ENCODE measurements around the gene VPS16.

Gene VPS16

DNA sequence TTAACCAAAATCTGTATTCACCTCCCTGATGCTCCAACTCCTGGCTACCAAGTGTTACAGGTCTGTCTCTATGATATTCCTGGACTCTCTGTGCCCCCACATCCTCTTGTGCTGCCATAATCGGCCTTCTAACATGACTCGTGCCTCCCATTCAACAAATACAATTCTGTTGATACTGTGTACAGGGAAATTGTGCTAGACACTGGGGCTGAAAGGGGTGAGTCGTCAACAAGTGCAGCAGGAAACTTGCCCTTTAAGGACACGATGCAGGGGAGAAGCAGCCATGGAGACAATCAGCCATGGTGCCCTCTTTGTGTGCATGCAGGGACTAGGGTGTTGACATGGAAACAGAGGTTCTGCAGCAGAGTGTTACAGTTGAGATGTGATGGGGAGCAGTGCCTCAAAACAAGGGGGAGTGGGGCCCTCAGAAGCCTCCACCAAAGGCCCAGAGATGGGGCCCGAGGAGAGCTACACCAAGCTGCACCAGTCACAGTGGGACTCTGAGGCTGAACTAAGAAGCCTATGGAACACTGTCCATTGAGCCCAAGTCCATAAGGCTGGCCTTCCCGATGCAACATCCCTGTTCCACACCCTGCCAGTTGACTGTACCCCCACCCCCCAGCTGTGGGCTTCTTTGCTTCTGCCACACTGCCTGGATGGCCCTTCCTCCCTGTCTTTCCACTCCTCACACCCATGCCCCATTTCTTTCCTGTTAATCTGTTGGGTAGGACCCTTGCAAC, 3.2 kb upstream of the VPS16 start:
- no peak for DNase-seq

- DNase-seq: no peak
These were observed 2.3 kb upstream of the VPS16 start for GRCh38 chr20:2838170-2838797.

DNA sequence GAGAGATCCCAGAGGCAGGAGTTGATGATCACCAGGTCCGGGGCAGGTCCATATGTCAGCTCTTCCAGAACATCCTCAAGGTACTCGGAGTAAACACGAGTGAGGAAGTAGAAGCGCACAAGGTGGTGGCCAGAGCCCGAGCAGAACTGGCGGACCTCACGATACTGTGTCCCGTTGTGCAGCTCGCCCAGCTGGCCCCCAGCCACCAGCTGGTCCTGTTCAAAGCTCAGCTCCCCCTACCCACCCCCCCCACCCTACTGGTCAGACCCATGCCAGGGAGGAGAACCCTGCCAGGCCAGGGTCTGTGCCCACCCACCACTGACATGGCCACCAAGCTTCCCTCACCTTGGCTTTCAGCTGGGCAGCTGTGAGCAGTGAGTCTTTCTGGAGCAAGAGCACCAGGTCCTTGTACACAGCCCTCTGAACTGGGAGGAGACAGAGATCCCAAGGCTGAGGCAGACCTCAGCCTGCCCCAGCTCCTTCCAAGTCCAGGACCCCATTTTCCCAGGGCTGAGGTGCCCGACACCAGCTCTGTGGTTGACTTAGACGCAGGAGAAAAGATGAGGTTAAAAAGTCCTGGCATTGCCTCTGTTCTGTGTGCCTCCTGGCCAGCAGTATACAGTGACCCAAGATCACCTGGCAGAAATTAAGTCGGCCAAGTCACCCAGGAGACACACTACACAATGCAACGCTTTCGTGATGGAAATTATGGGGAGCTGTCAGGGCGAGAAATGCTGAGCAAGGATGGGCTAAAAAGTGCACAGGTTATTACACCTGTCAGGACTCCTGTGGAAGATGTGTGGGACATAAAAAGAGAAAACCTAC, 1.5 kb upstream of the VPS16 start:
- no peak for DNase-seq

- no peak for DNase-seq
These were observed 810 bp upstream of the VPS16 start for GRCh38 chr20:2839732-2840137.

DNA sequence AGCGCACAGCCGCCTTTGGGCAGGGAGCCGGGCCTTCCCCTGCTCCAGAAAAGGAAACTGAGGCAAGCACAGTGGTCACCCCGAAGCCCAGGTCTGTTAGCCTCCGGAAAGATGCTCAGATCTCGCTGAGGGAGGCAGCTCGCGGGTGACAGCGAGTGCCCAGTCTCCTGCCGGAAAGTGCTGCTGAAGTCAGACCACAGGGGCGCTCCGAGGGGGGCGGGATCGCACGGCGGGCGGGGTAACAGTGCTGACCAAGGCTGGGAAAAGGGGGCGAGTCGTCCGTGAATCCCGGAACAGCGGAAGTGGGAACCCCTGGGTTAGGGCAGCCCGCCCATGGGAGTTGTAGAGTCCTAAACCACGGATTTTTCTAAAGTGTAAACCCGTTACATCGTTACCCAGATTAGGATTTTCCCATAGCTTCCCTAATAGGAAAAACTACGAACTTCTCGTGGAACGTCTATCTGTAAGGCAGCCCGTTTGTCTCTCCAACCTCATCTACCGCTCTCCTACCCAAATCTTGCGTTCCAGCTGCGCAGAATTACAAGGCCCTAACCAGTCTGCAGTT, 504 bp downstream of the VPS16 start:
- peak; percentile 55 for DNase-seq

GRCh38 chr20:2845607-2846006, 5.1 kb downstream of the VPS16 start:
- peak; percentile 25 for DNase-seq

- no peak for DNase-seq
These were observed 6.2 kb downstream of the VPS16 start for GRCh38 chr20:2846698-2847097.

DNA sequence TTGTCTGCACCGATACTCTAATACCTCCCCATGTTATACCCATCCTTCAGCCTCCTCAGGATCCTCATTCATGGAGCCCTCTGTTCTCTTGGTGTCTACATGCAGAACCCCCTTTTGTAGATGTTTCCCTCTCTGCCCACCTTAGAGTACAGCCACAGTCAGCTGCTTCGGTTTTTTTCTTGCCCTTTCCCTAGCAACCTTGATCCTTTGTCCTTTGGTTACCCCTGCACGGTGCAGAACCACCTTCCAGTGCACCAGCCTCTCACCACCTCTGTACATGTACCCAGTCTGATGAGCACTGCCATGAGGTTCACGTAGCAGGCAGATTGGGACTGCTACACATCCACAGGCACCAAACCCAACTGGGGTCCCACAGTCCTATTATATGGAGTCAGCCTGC, 7.3 kb downstream of the VPS16 start:
- no peak for DNase-seq

DNA sequence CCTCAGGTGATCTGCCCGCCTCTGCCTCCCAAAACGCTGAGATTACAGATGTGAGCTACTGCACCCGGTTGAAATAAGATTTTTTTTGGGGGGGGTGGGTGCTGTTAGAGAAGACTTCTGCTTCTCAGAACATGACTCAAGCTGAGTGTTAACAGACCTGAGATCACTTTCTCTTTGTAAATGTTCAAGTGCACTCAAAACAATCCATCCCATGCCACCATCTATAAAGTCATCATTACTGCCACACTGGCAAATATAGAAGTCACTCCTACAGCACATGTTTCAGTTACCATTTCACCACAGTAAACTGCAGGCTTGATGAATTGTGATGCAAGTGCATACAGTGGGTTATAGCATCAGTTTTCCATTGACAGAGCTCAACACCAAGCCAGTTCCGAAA, 9.0 kb downstream of the VPS16 start:
- peak; percentile 30 for DNase-seq

DNA sequence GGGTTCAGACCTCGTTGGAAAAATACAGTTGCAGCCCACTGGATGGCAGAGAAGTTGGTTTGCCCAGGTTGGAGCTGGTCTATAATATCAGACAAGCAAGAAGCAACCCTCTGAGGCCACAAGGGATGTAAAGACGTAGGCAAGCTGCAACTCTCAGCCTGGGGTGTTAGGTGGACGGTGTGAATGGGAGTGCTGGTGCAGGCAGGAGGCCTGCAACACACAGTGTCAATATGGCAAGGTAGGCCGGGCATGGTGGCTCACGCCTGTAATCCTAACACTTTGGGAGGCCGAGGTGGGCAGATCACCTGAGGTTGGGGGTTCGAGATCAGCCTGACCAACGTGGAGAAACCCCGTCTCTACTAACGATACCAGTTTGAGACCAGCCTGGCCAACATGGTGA, 10.5 kb downstream of the VPS16 start:
- DNase-seq: no peak

DNA sequence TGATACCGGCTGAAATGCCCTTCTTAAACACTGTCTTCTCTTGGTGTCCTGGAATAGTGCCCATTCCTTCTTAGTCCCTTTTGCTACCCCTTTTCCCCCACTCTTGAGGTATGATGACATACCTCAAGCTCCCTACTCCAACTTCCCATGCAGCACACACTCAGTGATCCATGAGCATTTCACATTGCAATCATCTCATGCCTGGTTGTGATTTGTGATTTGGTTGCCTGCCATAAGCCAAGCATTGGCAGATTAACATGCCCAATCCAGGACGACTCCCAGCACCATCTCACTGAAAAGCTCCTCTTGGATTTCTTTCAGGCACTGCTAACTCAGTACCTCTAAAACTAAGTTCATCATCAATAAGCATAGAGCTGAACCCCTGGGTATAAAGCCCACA, 18.0 kb downstream of the VPS16 start:
- no peak for DNase-seq

DNA sequence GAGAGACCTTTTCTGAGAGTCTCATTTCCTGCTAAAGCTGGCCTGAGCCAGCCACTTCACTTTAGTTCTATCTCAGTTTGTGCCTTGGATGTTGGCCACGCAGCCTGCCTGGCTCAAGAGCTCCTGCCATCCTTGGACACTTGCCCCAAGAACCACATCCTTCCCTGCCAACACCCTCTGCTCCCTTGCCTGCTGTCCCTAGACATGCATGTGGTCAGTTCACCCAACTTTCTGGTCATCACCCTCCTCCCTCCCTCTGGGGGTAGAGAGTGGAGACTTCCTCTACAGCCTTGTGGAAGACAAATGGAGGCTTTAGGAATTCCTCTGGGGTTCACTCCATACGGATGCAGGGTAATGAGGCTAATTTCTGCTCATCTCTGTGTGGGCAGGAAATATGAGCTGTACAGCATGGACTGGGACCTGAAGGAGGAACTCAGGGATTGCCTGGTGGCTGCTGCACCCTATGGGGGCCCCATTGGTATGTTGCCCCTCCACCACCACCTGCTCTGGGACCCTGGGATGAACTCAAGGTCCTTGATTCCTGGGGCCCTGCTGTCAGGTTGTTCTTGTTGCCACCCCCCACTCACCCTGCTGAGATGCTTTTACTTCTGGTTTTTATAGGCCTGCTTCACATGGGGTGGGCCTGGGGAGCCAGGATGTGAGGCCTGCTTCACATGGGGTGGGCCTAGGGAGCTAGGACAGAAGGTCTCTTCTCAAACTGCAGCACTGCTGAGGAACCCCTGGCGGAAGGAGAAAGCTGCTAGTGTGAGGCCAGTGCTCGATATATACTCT, 19.0 kb downstream of the VPS16 start:
- no peak for DNase-seq

GRCh38 chr20:2864626-2865025, 24.1 kb downstream of the VPS16 start:
- no peak for DNase-seq

GRCh38 chr20:2865101-2865500, 24.6 kb downstream of the VPS16 start:
- no peak for DNase-seq

GRCh38 chr20:2865630-2866029, 25.1 kb downstream of the VPS16 start:
- no peak for DNase-seq

DNA sequence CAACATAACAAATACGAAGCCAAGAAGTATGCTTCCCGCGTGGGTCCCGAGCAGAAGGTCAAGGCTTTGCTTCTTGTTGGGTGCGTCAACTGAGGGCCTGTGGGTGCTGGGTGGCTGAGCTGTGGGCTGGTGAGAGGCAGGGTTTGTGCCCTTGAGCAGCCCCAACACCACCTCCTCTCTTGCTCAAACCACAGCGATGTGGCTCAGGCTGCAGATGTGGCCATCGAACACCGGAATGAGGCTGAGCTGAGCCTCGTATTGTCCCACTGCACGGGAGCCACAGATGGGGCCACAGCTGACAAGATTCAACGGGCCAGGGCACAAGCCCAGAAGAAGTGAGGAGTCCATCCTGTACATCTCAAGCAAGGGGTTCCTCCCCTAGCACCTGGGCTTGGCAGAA, 25.7 kb downstream of the VPS16 start:
- no peak for DNase-seq

- no peak for DNase-seq
These were observed 26.7 kb downstream of the VPS16 start for GRCh38 chr20:2867081-2867864.

DNA sequence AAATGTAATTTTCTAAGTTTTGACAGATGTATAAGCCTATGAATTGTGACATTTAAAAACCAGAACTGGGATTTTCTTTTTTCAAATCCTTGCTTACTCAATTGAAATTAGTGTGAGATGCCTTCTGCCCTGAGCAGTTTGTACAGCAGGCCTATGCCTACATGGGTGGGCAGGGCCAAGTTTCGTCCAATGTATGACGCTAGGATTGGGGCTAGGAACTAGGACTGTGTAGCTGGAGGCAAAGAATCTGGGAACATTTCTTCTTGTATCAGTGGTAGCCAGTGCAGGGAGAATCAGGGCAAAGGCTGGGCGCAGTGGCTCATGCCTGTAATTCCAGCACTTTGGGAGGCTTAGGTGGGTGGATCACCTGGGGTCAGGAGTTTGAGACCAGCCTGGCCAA, 28.8 kb downstream of the VPS16 start:
- no peak for DNase-seq

DNA sequence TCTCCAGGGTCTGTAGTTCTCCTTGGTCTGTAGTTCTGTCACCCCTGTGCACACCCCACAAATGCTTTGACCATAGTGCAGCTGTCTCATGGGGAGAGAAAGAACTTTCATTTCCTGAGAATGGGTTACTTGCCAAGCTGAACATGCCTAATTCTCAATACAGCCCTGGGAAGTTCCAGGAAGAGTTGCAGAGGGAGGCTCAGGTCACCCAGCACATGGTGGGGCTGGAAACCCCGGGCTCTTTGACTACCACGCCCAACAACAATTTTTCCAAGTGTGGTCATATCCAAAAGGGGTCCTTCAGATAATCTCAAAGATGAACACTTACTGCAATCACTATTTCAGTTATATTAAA, 30.5 kb downstream of the VPS16 start:
- DNase-seq: peak; percentile 83

DNA sequence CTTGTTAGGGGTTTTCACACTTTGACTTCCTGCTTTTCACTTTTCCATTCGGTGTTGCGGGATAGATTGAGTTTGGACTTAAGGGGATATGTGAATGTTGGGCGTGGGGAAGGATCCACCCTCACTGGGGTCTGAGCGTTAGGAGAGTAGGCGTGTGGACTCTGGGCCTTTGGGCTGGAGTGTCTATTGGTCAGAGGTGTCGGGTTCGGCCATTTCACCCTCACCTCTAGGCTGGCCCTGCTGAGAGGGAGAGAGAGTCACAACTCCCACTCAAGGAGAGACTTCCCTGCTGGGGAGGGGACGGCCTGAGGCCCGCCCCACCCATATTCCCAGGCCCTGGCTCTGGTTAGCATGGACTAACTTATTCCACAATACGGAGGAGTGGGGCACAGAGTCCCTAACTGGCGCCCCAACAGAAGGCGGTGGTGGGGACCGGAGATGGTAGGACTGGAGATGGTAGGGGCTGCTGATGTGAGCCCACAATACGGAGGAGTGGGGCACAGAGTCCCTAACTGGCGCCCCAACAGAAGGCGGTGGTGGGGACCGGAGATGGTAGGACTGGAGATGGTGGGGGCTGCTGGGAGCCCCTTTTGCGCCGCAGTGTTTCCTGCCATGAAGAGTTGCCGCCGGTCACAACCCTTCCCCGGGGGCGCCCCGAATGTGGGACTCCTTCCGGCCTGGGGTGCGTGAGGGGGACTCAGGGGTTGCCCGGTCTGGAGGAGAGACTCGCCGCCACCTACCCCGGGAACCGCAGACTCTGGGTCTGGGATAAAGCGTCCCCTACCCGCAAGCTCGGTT, 31.3 kb downstream of the VPS16 start:
- DNase-seq: peak; percentile 25

DNA sequence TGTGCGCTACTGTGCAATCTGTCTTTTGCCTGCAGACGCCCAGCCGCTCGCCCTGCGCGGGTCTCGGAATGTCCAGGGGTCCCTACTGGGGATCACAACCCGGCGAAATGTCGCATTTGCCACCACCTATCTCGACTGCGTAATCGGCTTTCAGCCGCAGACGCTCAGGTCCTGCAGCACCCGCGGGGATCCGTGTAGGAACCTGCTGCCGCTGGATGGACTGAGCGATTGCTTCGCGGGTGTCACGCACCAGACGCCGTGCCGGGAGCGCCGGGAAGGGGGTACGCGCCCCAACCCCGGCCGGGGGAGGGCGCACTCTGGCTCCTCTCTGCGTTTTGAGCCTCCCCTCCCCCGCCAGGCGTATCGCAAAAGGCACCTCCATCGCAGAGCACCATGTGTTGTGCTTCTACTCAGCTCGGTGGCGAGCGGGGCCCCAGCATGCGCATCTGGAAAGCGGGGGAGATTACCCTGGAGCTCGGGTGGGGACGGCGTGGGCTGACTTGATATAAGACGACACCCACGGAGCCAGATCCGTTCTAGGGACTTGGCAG, 32.0 kb downstream of the VPS16 start:
- DNase-seq: peak; percentile 58
